H9 (cell line): ENCODE data around the gene QSOX2. TPM values are rescaled to one million over a fixed set of nuclear protein-coding genes. Genes with fewer than 3 reads are reported as not detected.

Experiments
- DNase-seq: peaks from one replicate; pipeline ENCODE4 v3.0.0-alpha.2; 2017
- H2AFZ ChIP-seq: one replicate; pipeline ENCODE4 v1.6.1; 2013; ENCODE audit warnings: mild to moderate bottlenecking, low read length, control low read depth, moderate library complexity
- H2AK5ac ChIP-seq: 2 replicates; pipeline ENCODE4 v1.6.1; 2013; ENCODE audit warnings: low read length, control low read depth, mixed read lengths; ENCODE audit not compliant: insufficient read length
- H2BK120ac ChIP-seq: one replicate; pipeline ENCODE4 v1.6.1; 2013; ENCODE audit warnings: low read depth, mild to moderate bottlenecking, low read length, control low read depth, inconsistent platforms; ENCODE audit not compliant: poor library complexity, severe bottlenecking
- H2BK12ac ChIP-seq: 2 replicates; pipeline ENCODE4 v1.6.1; 2013; ENCODE audit warnings: low read length, control low read depth, mixed read lengths, low read depth; ENCODE audit not compliant: insufficient read length
- H2BK15ac ChIP-seq: 2 replicates; pipeline ENCODE4 v1.6.1; 2013; ENCODE audit warnings: low read depth, low read length, control low read depth
- H2BK20ac ChIP-seq: one replicate; pipeline ENCODE4 v1.6.1; 2013; ENCODE audit warnings: low read depth, mild to moderate bottlenecking, low read length, control low read depth, inconsistent platforms; ENCODE audit not compliant: poor library complexity, severe bottlenecking
- H2BK5ac ChIP-seq: 2 replicates; pipeline ENCODE4 v1.6.1; 2013; ENCODE audit warnings: low read length, control low read depth, mixed read lengths; ENCODE audit not compliant: insufficient read length
- H3K14ac ChIP-seq: 2 replicates; pipeline ENCODE4 v1.6.1; 2013; ENCODE audit warnings: low read length, control low read depth; ENCODE audit not compliant: insufficient read depth
- H3K18ac ChIP-seq: 2 replicates; pipeline ENCODE4 v1.6.1; 2013; ENCODE audit warnings: low read depth, mild to moderate bottlenecking, mixed read lengths, low read length, control low read depth; ENCODE audit not compliant: insufficient read length
- H3K23ac ChIP-seq: 2 replicates; pipeline ENCODE4 v1.6.1; 2013; ENCODE audit warnings: low read length, control low read depth, mixed read lengths, low read depth; ENCODE audit not compliant: insufficient read length
- H3K23me2 ChIP-seq: 2 replicates; pipeline ENCODE4 v1.6.1; 2013; ENCODE audit warnings: low read depth, mild to moderate bottlenecking, mixed read lengths, low read length, control low read depth; ENCODE audit not compliant: insufficient read length, poor library complexity, severe bottlenecking
- H3K27ac ChIP-seq: 2 replicates; pipeline ENCODE4 v1.5.1; 2013; ENCODE audit warnings: low read length, control low read depth, mixed read lengths, low read depth; ENCODE audit not compliant: insufficient read length
- H3K27me3 ChIP-seq: 2 replicates; pipeline ENCODE4 v1.6.1; 2013; ENCODE audit warnings: low read length, control low read depth, inconsistent platforms; ENCODE audit not compliant: insufficient read depth
- H3K4ac ChIP-seq: 2 replicates; pipeline ENCODE4 v1.6.1; 2013; ENCODE audit warnings: low read depth, mild to moderate bottlenecking, control low read depth, inconsistent platforms, low read length, moderate library complexity
- H3K4me1 ChIP-seq: 2 replicates; pipeline ENCODE4 v1.6.1; 2013; ENCODE audit warnings: low read length, control low read depth, inconsistent platforms; ENCODE audit not compliant: insufficient read depth
- H3K4me2 ChIP-seq: 2 replicates; pipeline ENCODE4 v1.6.1; 2013; ENCODE audit warnings: low read length, control low read depth, mixed read lengths; ENCODE audit not compliant: insufficient read length, insufficient read depth
- H3K56ac ChIP-seq: 2 replicates; pipeline ENCODE4 v1.6.1; 2013; ENCODE audit warnings: low read depth, mild to moderate bottlenecking, mixed read lengths, low read length, control low read depth; ENCODE audit not compliant: insufficient read length
- H3K79me1 ChIP-seq: 2 replicates; pipeline ENCODE4 v1.6.1; 2013; ENCODE audit warnings: low read depth, mild to moderate bottlenecking, moderate library complexity, low read length, control low read depth, inconsistent platforms; ENCODE audit not compliant: insufficient read depth, poor library complexity, severe bottlenecking
- H3K79me2 ChIP-seq: 2 replicates; pipeline ENCODE4 v1.6.1; 2013; ENCODE audit warnings: low read length, control low read depth, inconsistent platforms; ENCODE audit not compliant: insufficient read depth
- H3K9ac ChIP-seq: 2 replicates; pipeline ENCODE4 v1.6.1; 2013; ENCODE audit warnings: low read length, control low read depth, mixed read lengths; ENCODE audit not compliant: insufficient read length; ENCODE audit errors: extremely low read depth
- H3K9me3 ChIP-seq: one replicate; pipeline ENCODE4 v1.6.1; 2013; ENCODE audit warnings: low read depth, low read length, inconsistent platforms; ENCODE audit not compliant: control insufficient read depth
- H3T11ph ChIP-seq: one replicate; pipeline ENCODE4 v1.6.1; 2013; ENCODE audit warnings: mild to moderate bottlenecking, low read length, control low read depth, inconsistent platforms
- H4K20me1 ChIP-seq: one replicate; pipeline ENCODE4 v1.6.1; 2013; ENCODE audit not compliant: control insufficient read depth, insufficient read length, insufficient read depth
- H4K5ac ChIP-seq: 2 replicates; pipeline ENCODE4 v1.6.1; 2013; ENCODE audit warnings: low read depth, mild to moderate bottlenecking, mixed read lengths, low read length, control low read depth; ENCODE audit not compliant: insufficient read length
- H4K8ac ChIP-seq: replicated peaks from 2 replicates; pipeline ENCODE4 v1.6.1; 2013; ENCODE audit warnings: low read length, control low read depth, mixed read lengths, low read depth; ENCODE audit not compliant: insufficient read length
- H4K91ac ChIP-seq: 2 replicates; pipeline ENCODE4 v1.6.1; 2013; ENCODE audit warnings: low read depth, mild to moderate bottlenecking, moderate library complexity, mixed read lengths, low read length, control low read depth; ENCODE audit not compliant: insufficient read length
- H3K27ac Mint-ChIP-seq, 3 experiments: 2 replicates in 2 of 3; 3 replicates in 1 of 3; pipeline ENCODE4 v1.8.0; 2020 to 2021; ENCODE audit warnings: mixed read lengths in 3 of 3, mild to moderate bottlenecking in 1 of 3, moderate library complexity in 1 of 3
- H3K27me3 Mint-ChIP-seq: 2 replicates; pipeline ENCODE4 v1.8.0; 2021; ENCODE audit warnings: low read depth, mild to moderate bottlenecking, moderate library complexity, mixed read lengths
- H3K36me3 Mint-ChIP-seq, 3 experiments: 2 replicates in 2 of 3; 3 replicates in 1 of 3; pipeline ENCODE4 v1.8.0; 2020 to 2021; ENCODE audit warnings: low read depth in 3 of 3, mixed read lengths in 3 of 3; ENCODE audit not compliant: insufficient read depth in 1 of 3
- H3K4me1 Mint-ChIP-seq, 2 experiments: 2 replicates each; pipeline ENCODE4 v1.8.0; 2020; ENCODE audit warnings: mixed read lengths in 2 of 2
- H3K4me3 Mint-ChIP-seq, 2 experiments: 2 replicates in 1 of 2; 3 replicates in 1 of 2; pipeline ENCODE4 v1.8.0; 2020 to 2021; ENCODE audit warnings: mild to moderate bottlenecking in 2 of 2, mixed read lengths in 2 of 2, moderate library complexity in 1 of 2
- H3K9me3 Mint-ChIP-seq, 2 experiments: 2 replicates in 1 of 2; 3 replicates in 1 of 2; pipeline ENCODE4 v1.8.0; 2020; ENCODE audit warnings: mild to moderate bottlenecking in 2 of 2, mixed read lengths in 2 of 2, moderate library complexity in 1 of 2
- WGBS: extraction: QIAGEN DNeasy Blood & Tissue Kit; methylation state at CpG from one replicate; pipeline ENCODE4 v1.1.7; 2013; ENCODE audit warnings: missing lambda C conversion rate, low lambda C conversion rate, mixed read lengths; ENCODE audit not compliant: insufficient read length; ENCODE audit errors: extremely low coverage; 5-methylcytosine and 5-hydroxymethylcytosine counted together
- total RNA-seq: library from RNA; stranded (reverse); gene quantifications from 2 replicates; pipeline ENCODE4 v1.2.1, GENCODE V29; 2021
- TF ChIP-seq, protein P1 (sequence below): fragments of 200-600 bp; sonication (generic); conservative IDR thresholded peaks from 3 replicates; pipeline ENCODE4 v1.8.0; 2021; ENCODE audit warnings: antibody characterized with exemption, mild to moderate bottlenecking

QSOX2 gene
- total RNA-seq, 1 experiment from 2014 or later, result 25.8 TPM

DNA sequence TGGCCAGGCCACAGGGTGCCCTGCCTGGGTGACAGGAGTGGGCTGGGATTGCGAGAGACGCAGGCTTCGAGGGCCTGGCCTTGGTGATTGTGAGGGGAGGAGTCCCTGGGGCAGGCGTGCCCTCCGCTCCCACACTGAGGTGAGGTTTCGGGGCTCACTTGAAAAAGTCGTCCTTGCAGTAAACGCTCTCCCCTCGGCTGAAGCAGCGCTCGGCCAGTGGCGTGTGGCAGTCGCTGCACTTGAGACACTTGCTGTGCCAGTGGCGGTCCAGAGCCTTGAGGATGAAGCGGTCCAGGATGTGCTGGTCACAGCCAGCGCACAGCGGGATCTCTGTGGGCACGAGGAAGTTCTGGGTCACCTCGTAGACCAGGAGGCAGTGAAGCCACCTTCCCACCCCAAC is 45.2 kb downstream of the QSOX2 start:
- H3K9me3 ChIP-seq, result no peaks in the 10 kb centered on the region
- H3K14ac ChIP-seq, result no peak overlapping the region
- H3K23ac ChIP-seq, result no peak overlapping the region
- TF ChIP-seq, protein P1, sequence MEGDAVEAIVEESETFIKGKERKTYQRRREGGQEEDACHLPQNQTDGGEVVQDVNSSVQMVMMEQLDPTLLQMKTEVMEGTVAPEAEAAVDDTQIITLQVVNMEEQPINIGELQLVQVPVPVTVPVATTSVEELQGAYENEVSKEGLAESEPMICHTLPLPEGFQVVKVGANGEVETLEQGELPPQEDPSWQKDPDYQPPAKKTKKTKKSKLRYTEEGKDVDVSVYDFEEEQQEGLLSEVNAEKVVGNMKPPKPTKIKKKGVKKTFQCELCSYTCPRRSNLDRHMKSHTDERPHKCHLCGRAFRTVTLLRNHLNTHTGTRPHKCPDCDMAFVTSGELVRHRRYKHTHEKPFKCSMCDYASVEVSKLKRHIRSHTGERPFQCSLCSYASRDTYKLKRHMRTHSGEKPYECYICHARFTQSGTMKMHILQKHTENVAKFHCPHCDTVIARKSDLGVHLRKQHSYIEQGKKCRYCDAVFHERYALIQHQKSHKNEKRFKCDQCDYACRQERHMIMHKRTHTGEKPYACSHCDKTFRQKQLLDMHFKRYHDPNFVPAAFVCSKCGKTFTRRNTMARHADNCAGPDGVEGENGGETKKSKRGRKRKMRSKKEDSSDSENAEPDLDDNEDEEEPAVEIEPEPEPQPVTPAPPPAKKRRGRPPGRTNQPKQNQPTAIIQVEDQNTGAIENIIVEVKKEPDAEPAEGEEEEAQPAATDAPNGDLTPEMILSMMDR, result no peak
- H2AFZ ChIP-seq, result no peak overlapping the region
- no peak overlapping the region for H3K9ac ChIP-seq
- peaks cover 83% of the 10 kb centered on the region for H3K27me3 ChIP-seq
- no peak overlapping the region for H3K4ac ChIP-seq
- Mint-ChIP-seq H3K9me3 (no peaks in the 10 kb centered on the region), H3K4me1 (peaks cover 11 to 23% of the 10 kb centered on the region in 2 experiments), H3K36me3 (no peaks in the 10 kb centered on the region), H3K27ac (no peak overlapping the region), H3K4me3 (no peak overlapping the region), H3K27me3 (peaks cover 96% of the 10 kb centered on the region)
- no peak overlapping the region for H4K91ac ChIP-seq
- peaks cover 5% of the 10 kb centered on the region for H3K23me2 ChIP-seq
- no peak overlapping the region for H4K8ac ChIP-seq
- H3K27ac ChIP-seq, result no peak overlapping the region
- H3K4me2 ChIP-seq, result no peak overlapping the region
- H2BK120ac ChIP-seq, result no peak overlapping the region
- no peak overlapping the region for H2BK20ac ChIP-seq
- no peaks in the 10 kb centered on the region for H3K79me2 ChIP-seq
- H3K56ac ChIP-seq, result no peak overlapping the region
- no peak overlapping the region for H2BK15ac ChIP-seq
- H4K5ac ChIP-seq, result no peak overlapping the region
- H3K79me1 ChIP-seq, result no peaks in the 10 kb centered on the region
- H3T11ph ChIP-seq, result no peak overlapping the region
- no peak overlapping the region for H2BK5ac ChIP-seq
- DNase-seq, result no peak
- H4K20me1 ChIP-seq, result no peaks in the 10 kb centered on the region
- no CpG with 5 or more reads among the region's 19 CpGs for WGBS
- H3K4me1 ChIP-seq, result no peaks in the 10 kb centered on the region
- H3K18ac ChIP-seq, result no peak overlapping the region
- no peak overlapping the region for H2AK5ac ChIP-seq
- no peak overlapping the region for H2BK12ac ChIP-seq
